AG08395 (cell line): Measurements from ENCODE around the gene BRD1.

ENCODE experiments used
- DNase-seq: peaks from one replicate; pipeline ENCODE4 v3.0.0; 2012; ENCODE audit warnings: mixed read lengths, low spot score

The BRD1 gene

GRCh38 chr22:49827853-49828598 is at the start of gene BRD1:
TSS of gene BRD1 (minus strand) at chr22:49827873. CDS start at chr22:49824317, 3,556 bp downstream.
- peak; percentile 72 for DNase-seq

GRCh38 chr22:49873228-49873940 is 45.7 kb upstream of the BRD1 start:
- no peak for DNase-seq

- DNase-seq: no peak
Measured at GRCh38 chr22:49872347-49872746, 44.7 kb upstream of the BRD1 start.

DNA sequence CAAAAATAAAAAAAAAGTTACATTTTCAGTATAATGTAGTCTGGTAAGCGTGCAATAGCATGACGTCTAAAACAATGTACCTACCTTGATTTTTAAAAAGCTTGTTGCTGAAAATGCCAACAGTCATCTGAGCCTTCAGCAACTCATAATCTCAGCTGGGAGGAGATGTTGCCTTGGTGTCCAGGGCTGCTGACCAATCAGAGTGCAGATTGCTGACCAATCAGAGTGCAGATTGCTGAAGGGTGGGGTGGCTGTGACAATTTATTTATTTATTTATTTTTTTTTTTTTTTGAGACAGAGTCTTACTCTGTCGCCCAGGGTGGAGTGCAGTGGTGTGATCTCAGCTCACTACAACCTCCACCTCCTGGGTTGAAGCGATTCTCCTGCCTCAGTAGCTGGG is 43.8 kb upstream of the BRD1 start:
- DNase-seq: no peak

DNA sequence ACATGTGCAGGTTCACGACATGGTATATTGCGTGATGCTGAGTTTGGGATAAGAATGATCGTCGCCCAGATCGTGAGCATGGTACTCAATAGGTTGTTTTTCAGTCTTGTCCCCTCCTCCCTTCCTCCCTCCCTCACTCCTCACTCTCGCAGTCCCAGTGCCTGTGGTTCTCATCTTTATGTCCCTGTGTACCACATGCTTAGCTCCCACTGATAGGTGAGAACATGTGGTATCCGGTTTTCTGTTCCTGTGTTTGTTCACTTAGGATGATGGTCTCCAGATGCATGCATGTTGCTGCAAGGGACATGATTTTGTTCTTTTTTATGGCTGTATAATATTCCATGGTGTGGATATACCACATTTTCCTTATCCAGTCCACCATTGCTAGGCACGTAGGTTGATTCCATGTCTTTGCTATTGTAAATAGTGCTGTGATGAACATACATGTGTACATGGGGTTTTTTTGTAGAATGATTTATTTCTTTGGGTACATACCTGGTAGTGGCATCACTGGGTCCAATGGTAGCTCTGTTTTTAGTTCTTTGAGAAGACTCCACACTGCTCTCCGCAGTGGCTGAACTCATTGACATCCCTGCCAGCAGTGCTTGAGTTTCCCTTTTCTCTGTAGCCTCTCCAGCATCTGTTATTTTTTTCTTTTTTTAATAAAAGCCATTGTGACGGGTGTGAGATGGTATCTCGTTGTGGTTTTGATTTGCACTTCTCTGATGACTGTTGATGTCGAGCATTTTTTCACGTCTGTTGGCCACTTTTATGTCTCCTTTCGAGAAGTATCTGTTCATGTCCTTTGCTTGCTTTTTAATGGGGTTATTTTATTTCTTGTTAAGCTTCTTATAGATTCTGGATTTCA is 42.4 kb upstream of the BRD1 start:
- DNase-seq: no peak

DNA sequence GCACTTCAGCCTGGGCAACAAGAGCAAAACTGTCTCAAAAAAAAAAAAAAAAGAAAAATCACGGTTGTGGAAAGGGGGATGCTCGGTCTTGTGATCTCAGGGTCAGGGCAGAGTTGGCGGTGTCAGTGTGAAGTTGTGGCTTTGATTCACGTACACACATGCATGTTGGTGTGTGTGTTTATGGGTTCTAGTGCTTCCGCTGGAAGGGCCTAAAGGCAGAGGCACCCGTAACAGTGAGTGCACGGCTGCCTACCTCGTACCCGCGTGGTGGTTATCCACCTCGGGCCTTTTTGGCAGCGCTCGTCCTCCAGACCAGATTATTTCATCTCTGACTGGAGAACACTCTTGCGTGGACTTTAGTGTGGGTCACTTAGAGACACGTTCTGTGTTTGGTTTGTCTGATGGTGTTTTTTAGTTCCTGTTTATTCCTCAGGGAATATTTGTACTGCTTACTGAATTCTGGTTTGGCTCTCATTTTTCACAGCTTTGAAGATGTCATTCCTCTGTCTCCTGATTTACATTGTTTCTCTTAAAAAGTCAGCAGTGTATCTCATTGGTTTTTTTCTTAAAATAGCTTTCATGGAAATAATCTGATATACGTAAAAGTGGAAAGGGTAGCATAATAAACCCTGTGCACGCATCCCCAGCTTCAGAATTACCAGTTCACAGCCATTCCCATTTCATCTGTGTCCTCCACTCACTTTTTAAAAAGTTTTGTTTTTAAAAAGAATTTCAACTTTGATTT is 41.6 kb upstream of the BRD1 start:
- DNase-seq: no peak

GRCh38 chr22:49867303-49868265 is 39.9 kb upstream of the BRD1 start:
- no peak for DNase-seq

- DNase-seq: no peak
Measured at GRCh38 chr22:49866646-49867045, 39.0 kb upstream of the BRD1 start.

GRCh38 chr22:49866134-49866533 is 38.5 kb upstream of the BRD1 start:
- DNase-seq: no peak

GRCh38 chr22:49865156-49865555 is 37.5 kb upstream of the BRD1 start:
- no peak for DNase-seq

GRCh38 chr22:49863931-49864330 is 36.3 kb upstream of the BRD1 start:
- no peak for DNase-seq

GRCh38 chr22:49862496-49862776 is 34.8 kb upstream of the BRD1 start:
- DNase-seq: no peak

DNA sequence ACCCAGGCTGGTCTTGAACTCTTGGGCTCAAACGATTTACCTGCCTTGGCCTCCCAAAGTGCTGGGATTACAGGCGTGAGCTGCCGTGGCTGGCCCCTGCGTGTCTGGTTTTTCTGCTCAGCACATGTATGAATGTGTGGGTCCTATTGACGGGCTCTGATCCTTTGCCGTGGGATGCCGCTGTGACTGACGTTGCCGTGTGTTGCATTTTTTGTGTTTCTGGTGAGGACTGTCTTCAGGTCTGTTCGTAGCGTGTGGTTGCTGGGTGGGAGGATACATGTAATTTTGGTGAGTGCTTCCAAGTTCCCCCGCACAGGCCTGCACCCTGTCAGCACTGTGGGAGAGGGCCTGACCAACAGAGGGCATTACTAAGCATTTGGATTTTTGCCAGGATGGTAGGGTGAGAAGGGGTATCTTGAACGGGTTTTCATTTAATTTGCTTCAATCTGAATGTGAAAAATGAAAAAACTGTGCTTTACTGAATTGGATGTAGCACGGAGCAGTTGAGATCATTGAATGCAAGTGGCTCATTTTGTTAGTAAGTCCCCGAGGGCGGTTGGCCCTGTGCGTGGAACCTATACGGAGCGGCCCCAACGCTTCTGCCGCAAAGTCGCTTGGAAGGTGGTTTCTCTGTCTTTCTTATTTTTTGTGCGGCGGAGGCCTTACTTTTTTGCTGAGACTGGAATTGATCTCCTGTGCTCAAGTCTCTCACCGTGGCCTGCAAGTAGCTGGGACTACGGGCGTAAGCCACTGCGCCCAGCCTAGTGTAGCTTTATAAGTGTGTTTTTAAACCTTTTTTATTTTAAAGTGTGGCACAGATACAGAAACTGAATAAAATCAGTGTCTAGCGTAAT is 34.2 kb upstream of the BRD1 start:
- no peak for DNase-seq

DNA sequence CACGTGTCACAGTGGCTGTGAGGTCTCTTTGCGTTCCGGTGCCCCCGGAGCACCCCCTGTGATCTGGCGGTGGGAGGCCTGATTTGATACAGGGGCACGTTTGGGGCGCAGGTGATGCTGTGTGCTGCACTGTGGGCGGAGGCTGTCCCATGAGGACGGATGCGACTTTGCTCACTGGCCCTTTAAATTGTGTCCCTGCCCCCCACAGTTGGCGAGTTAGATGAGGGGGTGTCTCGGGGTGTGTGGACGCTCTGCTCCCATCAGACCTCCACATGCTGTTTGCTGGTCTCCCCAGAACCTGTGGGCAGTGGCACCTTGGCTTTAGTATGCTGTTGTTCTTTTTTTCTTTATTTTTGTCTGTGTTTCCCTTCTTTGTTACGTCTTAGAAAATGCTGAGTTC is 31.2 kb upstream of the BRD1 start:
- DNase-seq: no peak

- no peak for DNase-seq
Measured at GRCh38 chr22:49856766-49857618, 29.3 kb upstream of the BRD1 start.

- no peak for DNase-seq
Measured at GRCh38 chr22:49856343-49856742, 28.7 kb upstream of the BRD1 start.

DNA sequence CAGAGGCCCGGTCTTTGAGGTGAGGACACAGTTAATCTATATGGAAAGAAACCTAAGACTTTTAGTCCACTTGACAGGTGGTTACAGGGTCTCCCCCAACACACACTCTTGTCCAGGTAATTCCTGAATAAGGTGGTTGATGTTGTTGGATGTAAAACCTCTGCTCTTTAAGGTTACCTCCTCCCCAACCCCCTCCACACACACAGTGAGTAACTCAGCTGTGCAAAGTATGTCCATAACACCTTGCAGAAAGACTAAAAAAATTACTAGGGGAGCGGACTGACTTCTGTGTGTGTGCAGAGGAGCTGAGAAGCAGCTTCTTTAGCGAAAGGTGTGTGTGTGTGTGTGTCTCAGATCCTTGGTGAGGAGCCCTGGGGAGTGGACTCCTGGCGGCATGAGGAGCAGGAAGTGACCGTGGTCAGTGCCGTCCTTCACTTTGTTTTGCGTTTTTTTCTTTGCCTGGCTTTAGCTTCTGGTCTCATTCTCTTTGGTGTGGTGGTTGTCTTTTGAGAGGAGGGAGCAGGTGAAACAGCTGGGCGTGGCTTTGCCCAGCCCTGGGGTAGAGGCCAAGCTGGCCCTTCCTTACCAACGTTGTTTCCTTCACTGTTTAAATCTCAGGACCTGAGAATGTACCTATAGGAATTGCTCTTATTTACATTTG is 27.7 kb upstream of the BRD1 start:
- no peak for DNase-seq

DNA sequence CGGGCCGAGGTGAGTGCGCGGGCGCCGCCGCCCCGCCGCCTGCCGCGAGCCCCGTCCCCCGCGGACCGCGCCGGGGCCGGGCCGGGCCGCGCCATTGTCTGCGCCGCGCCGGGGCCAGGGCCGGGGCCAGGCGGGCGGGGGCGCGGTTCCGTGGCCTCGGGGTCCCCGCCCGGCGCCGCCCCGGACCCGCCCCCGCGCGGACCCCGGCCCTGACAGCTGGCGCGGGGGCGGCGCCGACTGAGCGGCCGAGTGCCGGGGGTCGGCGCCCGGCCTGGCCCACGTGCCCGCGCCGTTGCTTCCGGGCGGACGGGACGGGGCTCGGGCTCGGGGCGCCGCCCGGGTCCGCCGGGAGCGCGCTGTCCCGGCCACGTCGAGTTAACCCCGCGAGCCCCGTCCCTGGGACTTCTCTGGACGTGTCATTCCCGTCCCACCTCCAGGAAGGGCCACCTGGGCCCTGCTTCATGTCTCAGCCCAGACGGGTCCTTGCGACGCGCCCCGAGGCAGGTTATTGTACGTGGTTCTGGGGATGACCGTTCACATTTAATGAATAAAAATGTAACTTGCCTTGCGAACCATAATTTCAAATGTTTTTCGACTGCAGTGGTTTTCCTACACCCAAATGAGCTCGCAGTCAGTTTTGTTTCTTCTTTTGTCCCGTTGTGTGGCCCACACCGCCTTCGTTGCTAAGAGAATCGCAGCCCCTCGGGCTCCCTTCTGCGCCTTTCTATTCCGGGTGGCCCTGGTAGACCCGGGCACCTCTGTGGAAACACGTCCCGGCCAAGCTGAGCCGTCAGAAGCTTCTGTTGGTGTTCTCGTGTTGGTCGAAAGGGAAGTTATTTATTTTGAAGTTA is 26.5 kb upstream of the BRD1 start:
- peak; percentile 24 for DNase-seq
